Measurements from ENCODE around the gene SLC8A1.

Gene SLC8A1

GRCh38 chr2:40094451-40094850, 357.4 kb downstream of the SLC8A1 start:
- Histone ChIP-seq H3K4me1 (ENCODE audit: insufficient read depth, low read length) (peaks cover 29% of the 10 kb centered on the region), H3K4me2 (ENCODE audit: insufficient read depth, low read length) (no peak overlapping the region), H3K36me3 (ENCODE audit: insufficient read depth, low read length) (no peaks in the 10 kb centered on the region), H3K4me3 (ENCODE audit: low read depth in 1 of 2, low read length in 2 of 2) (no peak overlapping the region), H4K20me1 (ENCODE audit: insufficient read depth, low read length) (no peaks in the 10 kb centered on the region), H3K9ac (ENCODE audit: low read depth, low read length) (no peak overlapping the region), H2AFZ (ENCODE audit: low read depth, low read length) (no peak overlapping the region), H3K27me3 (ENCODE audit: insufficient read depth, low read length, poor library complexity) (no peaks in the 10 kb centered on the region), H3K79me2 (ENCODE audit: insufficient read depth, low read length) (no peaks in the 10 kb centered on the region), H3K9me3 (ENCODE audit: insufficient read depth, low read length, severe bottlenecking) (no peaks in the 10 kb centered on the region), H3K27ac (ENCODE audit: low read length) (no peak overlapping the region)
- DNase-seq, result no peak
- ATAC-seq (ENCODE audit: insufficient read depth, low read depth), result no peak
- TF ChIP-seq CTCF (IDR thresholded peaks at IDR 0.05; ENCODE audit: borderline replicate concordance, extremely low read depth, low read length, poor library complexity, severe bottlenecking), result no peak
- no peak for TF ChIP-seq EZH2 (IDR thresholded peaks at IDR 0.05; ENCODE audit: borderline replicate concordance, low read depth, low read length, severe bottlenecking)

GRCh38 chr2:40093021-40093675, 358.7 kb downstream of the SLC8A1 start:
- DNase-seq, result no peak
- H3K4me3 ChIP-seq (ENCODE audit: low read depth in 1 of 2, low read length in 2 of 2), result no peak overlapping the region
- H3K27ac ChIP-seq (ENCODE audit: low read length), result peak overlapping the region; percentile 32; the same call in 1 of the 2 replicates

GRCh38 chr2:40090044-40090443, 361.8 kb downstream of the SLC8A1 start:
- no peaks in the 10 kb centered on the region for H4K20me1 ChIP-seq (ENCODE audit: insufficient read depth, low read length)
- H3K9ac ChIP-seq (ENCODE audit: low read depth, low read length), result no peak overlapping the region
- no peak for TF ChIP-seq EZH2 (IDR thresholded peaks at IDR 0.05; ENCODE audit: borderline replicate concordance, low read depth, low read length, severe bottlenecking)
- no peak for TF ChIP-seq CTCF (IDR thresholded peaks at IDR 0.05; ENCODE audit: borderline replicate concordance, extremely low read depth, low read length, poor library complexity, severe bottlenecking)
- H3K9me3 ChIP-seq (ENCODE audit: insufficient read depth, low read length, severe bottlenecking), result no peaks in the 10 kb centered on the region
- H3K4me3 ChIP-seq (ENCODE audit: low read depth in 1 of 2, low read length in 2 of 2), result no peak overlapping the region
- H3K27me3 ChIP-seq (ENCODE audit: insufficient read depth, low read length, poor library complexity), result no peaks in the 10 kb centered on the region
- no peak overlapping the region for H3K4me2 ChIP-seq (ENCODE audit: insufficient read depth, low read length)
- H3K79me2 ChIP-seq (ENCODE audit: insufficient read depth, low read length), result no peaks in the 10 kb centered on the region
- DNase-seq (no peak), ATAC-seq (ENCODE audit: insufficient read depth, low read depth) (no peak)
- H3K27ac ChIP-seq (ENCODE audit: low read length), result no peak overlapping the region
- no peak overlapping the region for H2AFZ ChIP-seq (ENCODE audit: low read depth, low read length)
- H3K4me1 ChIP-seq (ENCODE audit: insufficient read depth, low read length), result peaks cover 13% of the 10 kb centered on the region
- no peaks in the 10 kb centered on the region for H3K36me3 ChIP-seq (ENCODE audit: insufficient read depth, low read length)

More at GRCh38 chr2:40093021-40093675, 358.7 kb downstream of the SLC8A1 start:
- H3K4me1 ChIP-seq (ENCODE audit: insufficient read depth, low read length), result peaks cover 25% of the 10 kb centered on the region
- no peak overlapping the region for H3K4me2 ChIP-seq (ENCODE audit: insufficient read depth, low read length)
- ATAC-seq (ENCODE audit: insufficient read depth, low read depth), result no peak
- no peaks in the 10 kb centered on the region for H4K20me1 ChIP-seq (ENCODE audit: insufficient read depth, low read length)
- H2AFZ ChIP-seq (ENCODE audit: low read depth, low read length), result no peak overlapping the region
- no peaks in the 10 kb centered on the region for H3K79me2 ChIP-seq (ENCODE audit: insufficient read depth, low read length)
- H3K9ac ChIP-seq (ENCODE audit: low read depth, low read length), result no peak overlapping the region
- H3K27me3 ChIP-seq (ENCODE audit: insufficient read depth, low read length, poor library complexity), result no peaks in the 10 kb centered on the region
- no peaks in the 10 kb centered on the region for H3K36me3 ChIP-seq (ENCODE audit: insufficient read depth, low read length)
- no peaks in the 10 kb centered on the region for H3K9me3 ChIP-seq (ENCODE audit: insufficient read depth, low read length, severe bottlenecking)
- TF ChIP-seq EZH2 (IDR thresholded peaks at IDR 0.05; ENCODE audit: borderline replicate concordance, low read depth, low read length, severe bottlenecking) (no peak), CTCF (IDR thresholded peaks at IDR 0.05; ENCODE audit: borderline replicate concordance, extremely low read depth, low read length, poor library complexity, severe bottlenecking) (no peak)
